GM12878 (cell line): ENCODE measurements around the gene COL9A1.

Source experiments
- ASH2L ChIP-seq: fragments of 300-600, 200-600 bp; sonication (generic); IDR thresholded peaks from 2 replicates; pipeline ENCODE4 v1.6.1; 2017; ENCODE audit warnings: low read depth, mild to moderate bottlenecking, borderline replicate concordance
- BHLHE40 ChIP-seq, 2 experiments: fragments of 450-650 bp in 1 of 2; IDR thresholded peaks; 2 replicates each; pipeline ENCODE4 v1.6.1; 2011 to 2017; ENCODE audit warnings: low read depth in 2 of 2, borderline replicate concordance in 1 of 2, improper control_type of control experiment in 1 of 2, low read length in 1 of 2, mild to moderate bottlenecking in 1 of 2
- CBFB ChIP-seq: IDR thresholded peaks from 2 replicates; pipeline ENCODE4 v1.6.1; 2016; ENCODE audit warnings: antibody characterized with exemption, low read depth
- CHD2 ChIP-seq: IDR thresholded peaks from 2 replicates; pipeline ENCODE4 v1.6.1; 2011; ENCODE audit warnings: low read depth, low read length, improper control_type of control experiment, borderline replicate concordance
- NFIC ChIP-seq: IDR thresholded peaks from 2 replicates; pipeline ENCODE4 v1.6.1; 2012; ENCODE audit warnings: low read depth, mild to moderate bottlenecking, inconsistent platforms, low read length, moderate library complexity
- POLR2AphosphoS5 ChIP-seq: IDR thresholded peaks from 2 replicates; pipeline ENCODE4 v1.6.1; 2011; ENCODE audit warnings: mild to moderate bottlenecking, low read length, inconsistent platforms
- ZNF24 ChIP-seq: fragments of 450-650 bp; IDR thresholded peaks from 2 replicates; pipeline ENCODE4 v1.6.1; 2017; ENCODE audit warnings: antibody characterized with exemption, mild to moderate bottlenecking
- ZNF384 ChIP-seq: IDR thresholded peaks from 2 replicates; pipeline ENCODE4 v1.6.1; 2012; ENCODE audit warnings: low read depth, mild to moderate bottlenecking, low read length, improper control_type of control experiment, borderline replicate concordance
- TF ChIP-seq, protein P1 (sequence below), 3 experiments: IDR thresholded peaks in 2 of 3; conservative IDR thresholded peaks in 1 of 3; 2 replicates each; pipeline ENCODE4 v1.5.1; 2011; ENCODE audit warnings: low read depth in 3 of 3, low read length in 3 of 3, mild to moderate bottlenecking in 3 of 3, control low read depth in 2 of 3, moderate library complexity in 2 of 3, inconsistent platforms in 1 of 3, mixed read lengths in 1 of 3; ENCODE audit not compliant: control insufficient read depth in 2 of 3, insufficient read depth in 1 of 3; ENCODE audit errors: extremely low read depth in 1 of 3
- TF ChIP-seq, protein P2 (sequence below): IDR thresholded peaks from 2 replicates; pipeline ENCODE4 v1.6.1; 2012; ENCODE audit warnings: low read depth, low read length, improper control_type of control experiment
- TF ChIP-seq, protein P3 (sequence below): fragments of 450-650 bp; IDR thresholded peaks from 2 replicates; pipeline ENCODE4 v1.6.1; 2017; ENCODE audit warnings: mild to moderate bottlenecking, moderate library complexity
- TF ChIP-seq, protein P4 (sequence below): IDR thresholded peaks from 2 replicates; pipeline ENCODE4 v1.6.1; 2012; ENCODE audit warnings: mild to moderate bottlenecking, low read depth, low read length

GRCh38 chr6:70337743-70338105 lies 34.8 kb upstream of the COL9A1 start:
- TF ChIP-seq ZNF24 (no peak), POLR2AphosphoS5 (no peak), ASH2L (no peak), ZNF384 (no peak), BHLHE40 (IDR thresholded peaks at IDR 0.05; ENCODE audit: borderline replicate concordance in 1 of 2, low read depth in 2 of 2, low read length in 1 of 2) (no peak), NFIC (no peak), CBFB (no peak), CHD2 (no peak)
- TF ChIP-seq, protein P1, sequence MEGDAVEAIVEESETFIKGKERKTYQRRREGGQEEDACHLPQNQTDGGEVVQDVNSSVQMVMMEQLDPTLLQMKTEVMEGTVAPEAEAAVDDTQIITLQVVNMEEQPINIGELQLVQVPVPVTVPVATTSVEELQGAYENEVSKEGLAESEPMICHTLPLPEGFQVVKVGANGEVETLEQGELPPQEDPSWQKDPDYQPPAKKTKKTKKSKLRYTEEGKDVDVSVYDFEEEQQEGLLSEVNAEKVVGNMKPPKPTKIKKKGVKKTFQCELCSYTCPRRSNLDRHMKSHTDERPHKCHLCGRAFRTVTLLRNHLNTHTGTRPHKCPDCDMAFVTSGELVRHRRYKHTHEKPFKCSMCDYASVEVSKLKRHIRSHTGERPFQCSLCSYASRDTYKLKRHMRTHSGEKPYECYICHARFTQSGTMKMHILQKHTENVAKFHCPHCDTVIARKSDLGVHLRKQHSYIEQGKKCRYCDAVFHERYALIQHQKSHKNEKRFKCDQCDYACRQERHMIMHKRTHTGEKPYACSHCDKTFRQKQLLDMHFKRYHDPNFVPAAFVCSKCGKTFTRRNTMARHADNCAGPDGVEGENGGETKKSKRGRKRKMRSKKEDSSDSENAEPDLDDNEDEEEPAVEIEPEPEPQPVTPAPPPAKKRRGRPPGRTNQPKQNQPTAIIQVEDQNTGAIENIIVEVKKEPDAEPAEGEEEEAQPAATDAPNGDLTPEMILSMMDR (IDR thresholded peaks at IDR 0.05 in 2 of 3, conservative IDR thresholded peaks at IDR 0.05 in 1 of 3; ENCODE audit: control insufficient read depth in 2 of 3, extremely low read depth in 1 of 3, insufficient read depth in 1 of 3, low read depth in 3 of 3, low read length in 3 of 3): no peak
- TF ChIP-seq, protein P2, sequence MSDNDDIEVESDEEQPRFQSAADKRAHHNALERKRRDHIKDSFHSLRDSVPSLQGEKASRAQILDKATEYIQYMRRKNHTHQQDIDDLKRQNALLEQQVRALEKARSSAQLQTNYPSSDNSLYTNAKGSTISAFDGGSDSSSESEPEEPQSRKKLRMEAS: no peak
- TF ChIP-seq, protein P3, sequence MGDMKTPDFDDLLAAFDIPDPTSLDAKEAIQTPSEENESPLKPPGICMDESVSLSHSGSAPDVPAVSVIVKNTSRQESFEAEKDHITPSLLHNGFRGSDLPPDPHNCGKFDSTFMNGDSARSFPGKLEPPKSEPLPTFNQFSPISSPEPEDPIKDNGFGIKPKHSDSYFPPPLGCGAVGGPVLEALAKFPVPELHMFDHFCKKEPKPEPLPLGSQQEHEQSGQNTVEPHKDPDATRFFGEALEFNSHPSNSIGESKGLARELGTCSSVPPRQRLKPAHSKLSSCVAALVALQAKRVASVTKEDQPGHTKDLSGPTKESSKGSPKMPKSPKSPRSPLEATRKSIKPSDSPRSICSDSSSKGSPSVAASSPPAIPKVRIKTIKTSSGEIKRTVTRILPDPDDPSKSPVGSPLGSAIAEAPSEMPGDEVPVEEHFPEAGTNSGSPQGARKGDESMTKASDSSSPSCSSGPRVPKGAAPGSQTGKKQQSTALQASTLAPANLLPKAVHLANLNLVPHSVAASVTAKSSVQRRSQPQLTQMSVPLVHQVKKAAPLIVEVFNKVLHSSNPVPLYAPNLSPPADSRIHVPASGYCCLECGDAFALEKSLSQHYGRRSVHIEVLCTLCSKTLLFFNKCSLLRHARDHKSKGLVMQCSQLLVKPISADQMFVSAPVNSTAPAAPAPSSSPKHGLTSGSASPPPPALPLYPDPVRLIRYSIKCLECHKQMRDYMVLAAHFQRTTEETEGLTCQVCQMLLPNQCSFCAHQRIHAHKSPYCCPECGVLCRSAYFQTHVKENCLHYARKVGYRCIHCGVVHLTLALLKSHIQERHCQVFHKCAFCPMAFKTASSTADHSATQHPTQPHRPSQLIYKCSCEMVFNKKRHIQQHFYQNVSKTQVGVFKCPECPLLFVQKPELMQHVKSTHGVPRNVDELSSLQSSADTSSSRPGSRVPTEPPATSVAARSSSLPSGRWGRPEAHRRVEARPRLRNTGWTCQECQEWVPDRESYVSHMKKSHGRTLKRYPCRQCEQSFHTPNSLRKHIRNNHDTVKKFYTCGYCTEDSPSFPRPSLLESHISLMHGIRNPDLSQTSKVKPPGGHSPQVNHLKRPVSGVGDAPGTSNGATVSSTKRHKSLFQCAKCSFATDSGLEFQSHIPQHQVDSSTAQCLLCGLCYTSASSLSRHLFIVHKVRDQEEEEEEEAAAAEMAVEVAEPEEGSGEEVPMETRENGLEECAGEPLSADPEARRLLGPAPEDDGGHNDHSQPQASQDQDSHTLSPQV: no peak
- TF ChIP-seq, protein P4, sequence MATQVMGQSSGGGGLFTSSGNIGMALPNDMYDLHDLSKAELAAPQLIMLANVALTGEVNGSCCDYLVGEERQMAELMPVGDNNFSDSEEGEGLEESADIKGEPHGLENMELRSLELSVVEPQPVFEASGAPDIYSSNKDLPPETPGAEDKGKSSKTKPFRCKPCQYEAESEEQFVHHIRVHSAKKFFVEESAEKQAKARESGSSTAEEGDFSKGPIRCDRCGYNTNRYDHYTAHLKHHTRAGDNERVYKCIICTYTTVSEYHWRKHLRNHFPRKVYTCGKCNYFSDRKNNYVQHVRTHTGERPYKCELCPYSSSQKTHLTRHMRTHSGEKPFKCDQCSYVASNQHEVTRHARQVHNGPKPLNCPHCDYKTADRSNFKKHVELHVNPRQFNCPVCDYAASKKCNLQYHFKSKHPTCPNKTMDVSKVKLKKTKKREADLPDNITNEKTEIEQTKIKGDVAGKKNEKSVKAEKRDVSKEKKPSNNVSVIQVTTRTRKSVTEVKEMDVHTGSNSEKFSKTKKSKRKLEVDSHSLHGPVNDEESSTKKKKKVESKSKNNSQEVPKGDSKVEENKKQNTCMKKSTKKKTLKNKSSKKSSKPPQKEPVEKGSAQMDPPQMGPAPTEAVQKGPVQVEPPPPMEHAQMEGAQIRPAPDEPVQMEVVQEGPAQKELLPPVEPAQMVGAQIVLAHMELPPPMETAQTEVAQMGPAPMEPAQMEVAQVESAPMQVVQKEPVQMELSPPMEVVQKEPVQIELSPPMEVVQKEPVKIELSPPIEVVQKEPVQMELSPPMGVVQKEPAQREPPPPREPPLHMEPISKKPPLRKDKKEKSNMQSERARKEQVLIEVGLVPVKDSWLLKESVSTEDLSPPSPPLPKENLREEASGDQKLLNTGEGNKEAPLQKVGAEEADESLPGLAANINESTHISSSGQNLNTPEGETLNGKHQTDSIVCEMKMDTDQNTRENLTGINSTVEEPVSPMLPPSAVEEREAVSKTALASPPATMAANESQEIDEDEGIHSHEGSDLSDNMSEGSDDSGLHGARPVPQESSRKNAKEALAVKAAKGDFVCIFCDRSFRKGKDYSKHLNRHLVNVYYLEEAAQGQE: no peak
